ENCODE data around the gene ENOPH1.
"Not testable (repeated sequence)": the region's sequence is repeated elsewhere in the genome, so short reads cannot be mapped to it uniquely, and the experiment has no call there.

The ENOPH1 gene

GRCh38 chr4:82458729-82459128, 28.3 kb downstream of the ENOPH1 start:
- DNase-seq (ENCODE audit: extremely low spot score), result no peak

DNA sequence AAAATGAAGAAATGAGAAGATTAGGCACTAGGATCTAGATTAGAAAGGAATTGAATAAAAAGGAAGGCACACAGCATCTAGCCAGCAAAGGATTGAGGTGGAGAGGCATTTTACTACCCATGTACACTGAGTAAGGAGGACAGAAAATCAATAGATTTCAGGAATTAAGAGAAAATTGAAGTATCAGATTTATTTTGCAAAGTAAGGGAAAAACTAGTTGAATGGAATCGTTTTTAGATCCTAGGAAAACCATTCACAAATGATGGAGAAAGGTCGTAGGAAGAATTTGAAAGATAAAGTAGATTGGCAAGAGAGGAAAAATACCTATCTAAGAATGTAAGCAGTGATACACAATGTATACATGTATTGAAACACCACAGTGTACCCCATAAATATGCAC, 31.3 kb downstream of the ENOPH1 start:
- ChIA-PET POLR2A (no interaction called here), CTCF (no interaction called here)

More at GRCh38 chr4:82458729-82459128, 28.3 kb downstream of the ENOPH1 start:
- POLR2A ChIA-PET, result no interaction called here
- CTCF ChIA-PET, result interaction anchor here (0.7 kb wide), 1 partner anchor 280 kb away, joined by 4 read pairs; no protein-coding TSS in a partner anchor
- TF ChIP-seq ARNT (IDR thresholded peaks at IDR 0.05) (no peak), HDGF (IDR thresholded peaks at IDR 0.05; ENCODE audit: borderline replicate concordance) (no peak), NFRKB (IDR thresholded peaks at IDR 0.05) (no peak), BHLHE40 (IDR thresholded peaks at IDR 0.05; ENCODE audit: borderline replicate concordance) (no peak), L3MBTL2 (conservative IDR thresholded peaks at IDR 0.05) (no peak), FOXK2 (IDR thresholded peaks at IDR 0.05) (no peak), SUZ12 (IDR thresholded peaks at IDR 0.05) (no peak), CTBP1 (IDR thresholded peaks at IDR 0.05; ENCODE audit: borderline replicate concordance) (no peak), FOXM1 (IDR thresholded peaks at IDR 0.05; ENCODE audit: borderline replicate concordance) (no peak), TARDBP (IDR thresholded peaks at IDR 0.05) (no peak), SP1 (IDR thresholded peaks at IDR 0.05) (no peak)
- TF ChIP-seq, protein P1, sequence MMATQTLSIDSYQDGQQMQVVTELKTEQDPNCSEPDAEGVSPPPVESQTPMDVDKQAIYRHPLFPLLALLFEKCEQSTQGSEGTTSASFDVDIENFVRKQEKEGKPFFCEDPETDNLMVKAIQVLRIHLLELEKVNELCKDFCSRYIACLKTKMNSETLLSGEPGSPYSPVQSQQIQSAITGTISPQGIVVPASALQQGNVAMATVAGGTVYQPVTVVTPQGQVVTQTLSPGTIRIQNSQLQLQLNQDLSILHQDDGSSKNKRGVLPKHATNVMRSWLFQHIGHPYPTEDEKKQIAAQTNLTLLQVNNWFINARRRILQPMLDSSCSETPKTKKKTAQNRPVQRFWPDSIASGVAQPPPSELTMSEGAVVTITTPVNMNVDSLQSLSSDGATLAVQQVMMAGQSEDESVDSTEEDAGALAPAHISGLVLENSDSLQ (IDR thresholded peaks at IDR 0.05), result no peak

GRCh38 chr4:82462415-82462831, 32.0 kb downstream of the ENOPH1 start:
- CTCF ChIA-PET, result interaction anchor here (2.5 kb wide), 1 partner anchor 277 kb away, joined by 8 read pairs; no protein-coding TSS in a partner anchor
- POLR2A ChIA-PET, result no interaction called here
- TF ChIP-seq ZNF384 (IDR thresholded peaks at IDR 0.05) (no peak), CTBP1 (IDR thresholded peaks at IDR 0.05; ENCODE audit: borderline replicate concordance) (no peak)
- TF ChIP-seq, protein P1 (IDR thresholded peaks at IDR 0.05), result no peak
- DNase-seq (ENCODE audit: extremely low spot score), result peak; percentile 85

More for the DNA sequence above, 31.3 kb downstream of the ENOPH1 start:
- TF ChIP-seq FOXM1 (IDR thresholded peaks at IDR 0.05; ENCODE audit: borderline replicate concordance) (no peak), NFRKB (IDR thresholded peaks at IDR 0.05) (no peak), BHLHE40 (IDR thresholded peaks at IDR 0.05; ENCODE audit: borderline replicate concordance) (no peak)
- TF ChIP-seq, protein P1 (IDR thresholded peaks at IDR 0.05), result no peak
- DNase-seq (ENCODE audit: extremely low spot score), result no peak

- ChIA-PET CTCF (interaction anchor here (2.5 kb wide), 1 partner anchor 276 kb away, joined by 8 read pairs; no protein-coding TSS in a partner anchor), POLR2A (no interaction called here)
- DNase-seq (ENCODE audit: extremely low spot score), result no peak
- TF ChIP-seq L3MBTL2 (conservative IDR thresholded peaks at IDR 0.05), result no peak
- TF ChIP-seq HDGF (IDR thresholded peaks at IDR 0.05; ENCODE audit: borderline replicate concordance), result no peak
- TF ChIP-seq LEF1 (IDR thresholded peaks at IDR 0.05; ENCODE audit: borderline replicate concordance), result no peak
- TF ChIP-seq, protein P1 (IDR thresholded peaks at IDR 0.05), result no peak
- TF ChIP-seq ZNF384 (IDR thresholded peaks at IDR 0.05), result no peak
- no peak for TF ChIP-seq FOXA1 (IDR thresholded peaks at IDR 0.05)
- TF ChIP-seq SUZ12 (IDR thresholded peaks at IDR 0.05), result no peak
- TF ChIP-seq CTBP1 (IDR thresholded peaks at IDR 0.05; ENCODE audit: borderline replicate concordance), result no peak
- TF ChIP-seq FOXM1 (IDR thresholded peaks at IDR 0.05; ENCODE audit: borderline replicate concordance), result no peak
- TF ChIP-seq NFRKB (IDR thresholded peaks at IDR 0.05), result no peak
- TF ChIP-seq TARDBP (IDR thresholded peaks at IDR 0.05), result no peak
Observed at GRCh38 chr4:82463221-82463620, 32.8 kb downstream of the ENOPH1 start.

- ChIA-PET CTCF (no interaction called here), POLR2A (no interaction called here)
- TF ChIP-seq, protein P1 (IDR thresholded peaks at IDR 0.05), result no peak
- TF ChIP-seq SP1 (IDR thresholded peaks at IDR 0.05), result no peak
- no peak for TF ChIP-seq ARNT (IDR thresholded peaks at IDR 0.05)
- TF ChIP-seq BHLHE40 (IDR thresholded peaks at IDR 0.05; ENCODE audit: borderline replicate concordance), result no peak
- no peak for TF ChIP-seq HDGF (IDR thresholded peaks at IDR 0.05; ENCODE audit: borderline replicate concordance)
- no peak for TF ChIP-seq ELF4 (IDR thresholded peaks at IDR 0.05)
- TF ChIP-seq CTBP1 (IDR thresholded peaks at IDR 0.05; ENCODE audit: borderline replicate concordance), result no peak
- no peak for DNase-seq (ENCODE audit: extremely low spot score)
Observed at GRCh38 chr4:82467471-82467870, 37.1 kb downstream of the ENOPH1 start.

- POLR2A ChIA-PET, result no interaction called here
- no peak for DNase-seq (ENCODE audit: extremely low spot score)
- CTCF ChIA-PET, result interaction anchor here (0.5 to 3.0 kb wide), 2 partner anchors 269 to 691 kb away, joined by 3 to 12 read pairs; no protein-coding TSS in a partner anchor
- TF ChIP-seq LEF1 (IDR thresholded peaks at IDR 0.05; ENCODE audit: borderline replicate concordance) (no peak), SUZ12 (IDR thresholded peaks at IDR 0.05) (no peak), HDGF (IDR thresholded peaks at IDR 0.05; ENCODE audit: borderline replicate concordance) (no peak), ARNT (IDR thresholded peaks at IDR 0.05) (no peak), FOXM1 (IDR thresholded peaks at IDR 0.05; ENCODE audit: borderline replicate concordance) (no peak), BHLHE40 (IDR thresholded peaks at IDR 0.05; ENCODE audit: borderline replicate concordance) (no peak), FOXK2 (IDR thresholded peaks at IDR 0.05) (no peak), L3MBTL2 (conservative IDR thresholded peaks at IDR 0.05) (no peak), TARDBP (IDR thresholded peaks at IDR 0.05) (no peak), SP1 (IDR thresholded peaks at IDR 0.05) (no peak), FOXA1 (IDR thresholded peaks at IDR 0.05) (no peak), NFRKB (IDR thresholded peaks at IDR 0.05) (no peak)
- TF ChIP-seq, protein P1 (IDR thresholded peaks at IDR 0.05), result no peak
Observed at GRCh38 chr4:82469791-82470345, 39.5 kb downstream of the ENOPH1 start.

GRCh38 chr4:82473080-82473479, 42.7 kb downstream of the ENOPH1 start:
- DNase-seq (ENCODE audit: extremely low spot score); POLR2A ChIA-PET; CTCF ChIA-PET: not testable (repeated sequence)

All from HEK293T (cell line).